HUDEP-2 (cell line): ENCODE results near the gene KCNJ10.
"Not testable (repeated sequence)": the region's sequence is repeated elsewhere in the genome, so short reads cannot be mapped to it uniquely, and the experiment has no call there.

Experiments used
- DNase-seq, 76 experiments: peaks; one replicate each; lab custom pipeline; 2025; ENCODE audit not compliant: unreplicated experiment in 76 of 76; lab: John Stamatoyannopoulos, UW

KCNJ10 gene

DNA sequence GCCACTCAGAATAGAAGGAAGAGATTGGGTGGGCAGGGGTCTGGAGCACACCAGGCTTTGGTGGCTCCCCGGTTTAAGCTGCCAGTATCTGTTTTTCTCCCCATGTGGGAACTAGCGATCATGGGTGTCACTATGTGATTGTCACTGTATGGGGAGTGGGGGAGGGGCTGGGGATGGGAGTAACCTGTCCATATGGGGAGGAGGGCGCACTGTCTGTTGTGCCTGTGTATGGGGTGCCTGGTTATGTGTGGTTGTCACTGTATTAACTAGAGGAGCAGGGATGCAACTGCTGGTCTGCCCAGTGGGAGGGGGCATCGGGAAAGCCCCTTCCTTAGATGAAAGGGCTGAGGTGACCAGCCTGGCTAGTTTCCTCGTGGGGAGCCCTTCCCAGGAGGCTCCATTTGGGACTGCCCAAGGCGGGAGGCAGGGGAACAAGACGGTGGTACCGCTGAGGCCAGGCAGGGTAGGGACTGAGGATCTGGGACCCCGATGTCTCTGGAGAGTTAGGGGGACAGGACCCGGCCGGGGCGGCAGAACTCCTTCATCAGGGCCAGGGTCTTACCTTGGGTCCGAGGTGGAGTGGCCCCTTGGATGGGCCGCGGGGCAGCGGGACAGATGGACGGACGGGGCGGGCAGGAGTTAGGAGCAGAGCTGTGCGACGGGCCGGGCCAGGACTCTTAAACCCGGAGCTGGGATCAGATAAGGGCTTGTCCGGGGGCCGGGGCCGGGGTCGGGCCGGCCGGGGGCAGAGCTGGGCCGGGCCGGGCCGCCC is at the start of gene KCNJ10:
TSS of gene KCNJ10 (minus strand) at position 701 of the 772 bp plus-strand sequence. CDS start 27,628 bp downstream, outside the sequence.
- DNase-seq = no peak

DNA sequence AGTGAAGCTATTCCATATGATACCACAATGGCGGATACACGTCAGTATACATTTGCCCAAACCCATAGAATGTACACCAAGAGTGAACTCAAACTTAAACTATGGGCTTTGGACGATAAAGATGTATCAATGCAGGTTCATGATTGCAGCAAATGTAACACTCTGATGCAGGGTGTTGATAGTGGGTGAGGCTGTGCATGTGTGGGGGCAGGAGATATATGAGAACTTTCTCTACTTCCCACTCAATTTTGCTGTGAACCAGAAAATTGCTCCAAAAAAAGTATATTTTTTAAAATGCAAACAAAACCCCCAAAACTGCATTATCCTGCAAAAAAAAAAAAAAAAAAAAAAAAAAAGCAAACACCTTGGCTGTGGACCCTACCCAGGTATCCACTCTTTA is 49.0 kb upstream of the KCNJ10 start:
- no peak for DNase-seq

DNA sequence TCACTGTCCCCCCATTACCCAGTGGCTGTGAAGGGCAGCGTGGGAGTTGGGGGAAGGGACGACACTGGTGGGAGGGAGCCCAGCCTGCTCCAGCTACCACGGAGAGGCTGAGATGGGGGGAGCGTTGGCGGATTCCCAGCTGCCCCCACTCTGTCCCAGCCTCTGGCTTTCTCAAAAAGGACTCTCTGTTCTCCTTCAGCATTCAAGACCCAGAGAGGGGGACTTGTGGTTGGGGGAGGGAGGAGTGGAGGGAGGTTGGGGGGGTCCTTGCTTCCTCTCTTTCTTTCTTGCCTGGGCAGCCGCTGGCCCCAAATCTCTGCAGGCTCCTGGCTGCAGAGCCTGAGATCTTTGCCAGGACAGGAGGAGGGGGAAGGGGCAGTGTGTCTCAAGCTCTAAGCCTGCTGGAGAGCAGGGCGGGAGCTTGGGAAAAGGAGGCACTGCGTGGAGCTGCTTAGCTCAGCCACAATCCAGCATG is 47.8 kb upstream of the KCNJ10 start:
- no peak for DNase-seq

DNA sequence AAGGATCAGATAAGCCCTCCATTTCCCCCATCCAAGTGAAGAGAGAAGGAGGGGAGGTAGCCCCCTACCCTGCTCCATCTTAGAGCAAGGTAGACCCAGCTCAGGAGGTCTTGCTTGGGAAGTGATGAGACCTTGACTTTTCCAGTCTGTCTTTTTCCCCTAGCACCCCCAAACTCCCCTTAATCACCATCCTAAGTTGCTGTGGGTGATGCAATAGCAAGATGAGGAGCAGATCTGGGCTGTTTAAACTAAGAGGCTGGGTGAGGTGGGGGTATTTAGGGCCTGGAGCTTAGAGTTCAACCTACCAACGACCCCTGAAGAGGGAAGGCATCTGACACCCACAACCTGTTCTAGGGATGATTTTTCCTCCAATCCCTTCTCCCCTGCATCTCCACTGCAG is 47.3 kb upstream of the KCNJ10 start:
- DNase-seq = no peak

DNA sequence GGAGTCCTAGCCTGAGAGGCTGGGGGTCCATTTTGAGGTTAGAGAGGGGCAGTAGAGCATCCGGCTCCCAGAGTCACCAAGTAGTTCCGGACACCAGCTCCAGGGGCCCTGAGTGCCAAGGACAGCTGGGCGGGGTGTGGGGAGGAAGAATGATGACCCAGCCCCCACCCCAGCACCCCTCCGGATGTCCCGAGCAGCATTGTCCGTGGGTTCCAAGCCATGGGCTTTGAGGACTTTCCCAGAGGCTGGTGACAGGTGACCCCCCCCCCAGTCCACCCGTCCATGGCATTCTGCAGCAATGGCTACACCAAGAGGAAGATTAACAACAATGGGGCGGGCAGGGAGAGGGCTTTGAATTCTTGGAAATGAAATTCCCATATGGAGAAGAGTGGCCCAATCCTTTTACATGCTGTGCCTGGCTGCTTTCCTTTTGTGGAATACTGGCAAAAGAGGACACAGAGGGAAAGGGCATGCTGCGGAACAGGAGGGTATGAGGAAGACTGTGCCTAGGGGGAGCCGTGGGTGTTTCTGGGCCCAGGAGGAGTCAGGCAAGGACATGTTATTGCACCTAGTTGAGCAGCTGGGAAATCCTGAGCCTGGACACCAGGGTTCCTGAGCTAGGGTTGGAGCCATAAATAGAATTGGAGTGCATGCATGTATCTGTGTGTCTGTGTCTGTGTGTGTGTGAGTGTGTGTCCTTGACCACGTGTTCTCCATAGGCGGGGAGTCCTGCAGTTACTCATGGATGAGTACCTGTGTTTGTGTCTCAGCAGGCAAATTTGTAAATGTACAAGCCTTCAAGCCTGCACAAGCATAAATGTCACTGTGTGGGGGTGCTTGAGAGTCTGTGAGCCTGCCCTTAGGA is 46.6 kb upstream of the KCNJ10 start:
- no peak for DNase-seq

DNA sequence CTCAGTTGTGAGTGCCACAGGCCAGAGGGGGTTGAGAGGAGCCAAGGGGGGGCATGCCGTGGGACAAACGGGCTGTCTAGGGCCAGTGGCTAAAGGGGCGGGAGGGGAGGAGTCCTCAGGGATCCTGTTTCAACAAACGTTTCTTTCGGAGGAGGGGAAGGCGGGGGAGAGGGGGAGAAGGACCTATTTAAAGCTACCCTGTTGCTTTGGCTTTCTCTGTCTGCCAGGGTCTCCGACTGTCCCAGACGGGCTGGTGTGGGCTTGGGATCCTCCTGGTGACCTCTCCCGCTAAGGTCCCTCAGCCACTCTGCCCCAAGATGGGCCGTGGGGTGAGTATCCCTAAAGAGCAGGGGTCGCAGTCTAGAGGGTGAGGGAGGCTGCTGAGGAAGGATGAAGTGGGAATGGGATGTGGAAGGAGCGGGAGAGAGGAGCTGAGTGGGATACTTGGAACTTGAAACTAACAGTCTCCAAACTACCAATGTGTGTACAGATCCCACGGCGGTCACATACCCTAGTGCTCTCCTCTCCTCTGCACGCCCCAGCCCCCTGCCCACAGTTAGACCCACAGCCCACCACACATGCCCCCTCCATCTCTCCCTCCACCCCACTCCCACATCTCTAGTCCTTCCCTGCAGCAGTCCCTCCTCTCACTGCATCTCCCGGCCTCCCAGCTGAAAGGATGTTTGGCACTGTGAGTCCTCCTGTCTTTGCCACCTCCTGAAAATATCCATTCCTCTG is 45.8 kb upstream of the KCNJ10 start, which contains the start of gene ATP1A2:
TSS of gene ATP1A2 (plus strand) at position 215 of the 738 bp plus-strand sequence. CDS start at position 318, 103 bp downstream.
- DNase-seq = no peak

DNA sequence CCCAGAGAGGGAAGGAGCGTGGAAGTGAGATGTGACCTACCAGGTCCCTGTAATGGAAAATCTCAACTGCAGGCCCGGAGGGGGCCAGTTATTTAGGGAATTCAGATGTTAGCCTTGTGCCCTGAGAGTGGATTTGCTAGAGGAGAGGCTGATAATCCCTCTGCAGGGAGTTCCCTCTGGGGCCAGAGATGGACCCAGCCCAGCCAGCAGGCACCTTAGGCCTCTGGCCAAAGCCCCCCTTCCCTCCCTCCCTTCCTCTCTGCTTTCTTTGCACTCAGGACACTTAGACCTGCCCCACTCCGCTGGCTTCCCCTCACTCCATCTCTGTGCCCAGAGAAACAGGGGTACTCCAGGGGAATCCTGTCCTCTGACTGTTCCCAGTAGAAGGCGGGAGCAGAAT is 44.1 kb upstream of the KCNJ10 start:
- no peak for DNase-seq

DNA sequence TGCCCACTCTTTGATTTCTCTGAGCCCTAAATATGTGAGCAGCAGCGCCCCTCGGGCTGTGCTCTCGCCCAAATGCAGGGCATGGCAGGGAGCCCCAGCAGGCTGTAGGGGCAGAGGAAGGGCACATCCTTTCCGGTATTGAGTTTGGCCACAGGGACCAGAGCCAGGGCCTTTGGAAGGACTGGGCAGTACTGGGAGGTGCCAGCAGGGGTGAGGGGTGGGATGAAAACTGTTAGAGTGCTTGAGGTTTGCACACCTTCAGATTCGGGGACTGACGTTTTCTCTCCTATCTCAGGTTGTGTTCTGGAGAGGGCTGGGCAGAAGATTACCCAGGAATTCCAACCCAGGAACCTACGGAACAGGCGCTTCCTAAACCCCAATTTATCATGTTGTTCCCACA is 43.4 kb upstream of the KCNJ10 start:
- DNase-seq = no peak

DNA sequence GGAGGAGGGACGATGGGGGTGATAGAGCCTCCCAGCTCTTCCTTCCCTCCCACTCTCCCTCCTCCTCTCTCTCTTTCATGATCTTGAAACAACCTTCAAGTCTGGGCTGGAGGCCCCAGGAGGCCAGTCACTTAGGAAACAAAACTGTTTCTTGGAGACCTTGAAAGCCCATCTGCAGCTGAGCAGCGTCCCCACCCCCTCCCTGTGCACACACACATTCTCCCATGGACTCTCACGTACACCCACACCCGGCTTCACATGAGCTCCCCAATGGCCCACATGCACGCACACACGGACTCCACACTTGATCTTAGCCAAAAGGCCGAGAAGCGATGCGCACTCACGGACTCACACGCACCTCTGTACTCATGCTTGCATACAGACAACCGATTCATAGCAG is 42.4 kb upstream of the KCNJ10 start:
- no peak for DNase-seq

DNA sequence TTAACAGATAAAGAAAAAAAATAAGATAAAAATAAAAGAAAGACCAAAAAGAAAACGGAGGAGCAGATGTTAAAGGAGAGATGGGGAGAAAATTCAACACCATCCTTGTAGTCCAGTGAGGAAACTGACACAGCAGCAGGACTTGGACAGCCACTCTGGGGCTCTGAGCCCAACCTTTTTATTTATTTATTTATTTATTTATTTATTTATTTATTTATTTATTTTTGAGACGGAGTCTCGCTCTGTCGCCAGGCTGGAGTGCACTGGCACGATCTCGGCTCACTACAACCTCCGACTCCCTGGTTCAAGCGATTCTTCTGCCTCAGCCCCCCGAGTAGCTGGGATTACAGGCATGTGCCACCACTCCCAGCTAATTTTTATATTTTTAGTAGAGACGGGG is 41.5 kb upstream of the KCNJ10 start:
- not testable (repeated sequence) for DNase-seq

DNA sequence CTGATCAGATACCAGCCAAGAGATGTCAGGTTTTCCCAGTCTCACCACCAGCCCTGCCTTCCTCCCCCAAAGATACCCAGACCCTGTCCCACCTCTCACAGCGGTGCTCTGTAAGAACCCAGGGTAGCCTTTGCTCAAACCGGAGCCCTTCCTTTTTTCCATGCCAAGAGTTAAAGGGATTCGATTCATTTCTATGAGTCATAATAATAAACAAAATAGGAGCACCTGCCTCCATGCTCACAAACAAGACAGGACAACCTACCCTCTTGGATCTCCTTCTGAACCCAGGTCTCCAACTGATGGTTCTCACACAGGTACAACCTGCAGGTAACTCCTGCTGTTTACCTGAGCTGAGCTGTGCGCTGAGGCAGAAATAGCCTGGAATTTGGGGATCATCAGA is 39.7 kb upstream of the KCNJ10 start:
- no peak for DNase-seq

DNA sequence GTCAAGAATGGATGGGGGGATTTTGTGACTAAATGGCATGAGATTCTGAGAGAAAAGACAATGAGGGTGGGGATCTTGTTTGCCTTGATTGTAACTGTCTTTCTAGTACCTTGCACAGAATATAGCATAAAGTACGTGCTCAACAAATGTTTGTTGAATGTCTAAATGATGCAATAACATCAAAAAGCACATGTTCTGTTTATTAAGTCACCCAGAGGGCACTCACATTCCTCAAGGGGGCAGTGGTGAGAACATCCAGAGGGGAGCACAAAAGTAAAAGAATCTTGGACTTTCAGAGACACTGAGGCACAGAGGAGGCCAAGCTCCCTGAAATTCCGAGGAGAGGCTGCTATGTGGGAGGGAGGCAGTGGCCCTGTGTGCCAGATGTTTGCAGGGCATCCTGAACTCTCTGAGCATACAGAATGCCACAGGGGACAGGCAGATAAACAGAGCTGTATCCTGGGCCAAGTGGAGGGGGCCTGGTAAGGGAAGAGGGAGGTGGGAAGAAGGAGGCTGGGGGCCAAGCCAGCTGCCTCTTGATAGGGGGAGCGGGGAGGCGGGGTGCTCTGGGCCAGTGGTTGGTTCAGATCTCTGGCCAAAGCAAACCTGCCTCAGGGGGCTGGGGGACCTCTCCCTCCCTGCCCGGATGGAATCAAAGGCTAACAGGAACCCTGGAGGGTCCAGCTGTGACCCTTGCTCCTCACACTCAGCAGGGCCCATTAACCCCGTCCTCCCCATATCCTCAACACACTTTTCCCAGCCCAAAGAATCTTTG is 39.1 kb upstream of the KCNJ10 start:
- DNase-seq = peak in 35 of 76 experiments; percentile 3 to 54 (median 18)

DNA sequence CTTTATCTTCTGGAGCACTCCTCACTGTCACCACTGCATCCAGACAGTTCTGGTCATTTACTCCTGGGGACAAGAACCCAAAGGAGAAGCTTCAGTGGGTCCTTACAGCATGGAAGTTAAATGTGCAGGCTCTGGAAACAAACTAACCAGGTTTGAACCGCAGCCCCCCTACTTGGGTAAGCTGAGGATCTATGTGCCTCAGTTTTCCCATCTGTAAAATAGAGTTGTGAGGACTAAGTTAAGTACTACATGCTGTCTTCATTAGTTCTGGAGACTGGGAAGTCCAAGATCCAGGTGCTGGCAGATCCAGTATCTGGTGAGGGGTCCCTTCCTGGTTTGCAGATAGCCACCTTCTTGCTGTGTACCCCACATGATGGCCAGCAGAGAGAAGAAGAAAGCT is 37.6 kb upstream of the KCNJ10 start:
- no peak for DNase-seq

DNA sequence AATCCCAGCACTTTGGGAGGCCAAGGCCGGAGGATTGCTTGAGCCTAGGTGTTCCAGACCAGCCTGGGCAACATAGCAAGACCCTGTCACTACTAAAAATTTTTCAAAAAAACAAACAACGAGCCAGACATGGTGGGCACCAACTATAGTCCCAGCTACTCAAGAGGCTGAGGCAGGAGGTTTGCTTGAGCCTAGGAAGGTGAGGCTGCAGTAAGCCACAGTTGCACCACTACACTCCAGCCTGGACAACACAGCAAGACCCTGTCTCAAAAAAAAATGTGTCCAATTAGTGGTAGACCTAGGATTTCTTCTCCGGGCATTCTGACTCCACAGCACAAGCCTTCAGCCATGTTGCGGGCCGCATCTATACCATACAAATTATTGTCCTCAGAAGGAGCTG is 35.2 kb upstream of the KCNJ10 start:
- no peak for DNase-seq

DNA sequence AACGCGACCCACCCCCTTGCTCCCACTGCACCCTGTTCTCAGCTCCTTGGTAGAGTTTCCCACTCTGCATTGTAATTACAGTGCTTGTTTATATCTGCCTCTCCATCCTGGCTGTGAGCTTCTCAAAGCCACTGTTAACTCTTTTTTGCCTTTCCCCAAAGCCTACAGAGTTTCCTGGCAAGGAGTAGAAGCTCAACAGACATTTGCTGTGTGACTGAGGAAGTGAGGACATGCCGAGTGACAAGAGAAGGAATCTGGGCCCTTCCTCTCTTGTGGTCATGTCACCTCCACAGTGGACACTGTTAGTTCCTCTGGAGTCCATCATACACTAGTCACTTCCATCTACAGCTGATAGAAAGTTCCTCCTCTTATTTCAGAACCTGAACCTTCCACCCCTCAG is 34.5 kb upstream of the KCNJ10 start:
- no peak for DNase-seq

DNA sequence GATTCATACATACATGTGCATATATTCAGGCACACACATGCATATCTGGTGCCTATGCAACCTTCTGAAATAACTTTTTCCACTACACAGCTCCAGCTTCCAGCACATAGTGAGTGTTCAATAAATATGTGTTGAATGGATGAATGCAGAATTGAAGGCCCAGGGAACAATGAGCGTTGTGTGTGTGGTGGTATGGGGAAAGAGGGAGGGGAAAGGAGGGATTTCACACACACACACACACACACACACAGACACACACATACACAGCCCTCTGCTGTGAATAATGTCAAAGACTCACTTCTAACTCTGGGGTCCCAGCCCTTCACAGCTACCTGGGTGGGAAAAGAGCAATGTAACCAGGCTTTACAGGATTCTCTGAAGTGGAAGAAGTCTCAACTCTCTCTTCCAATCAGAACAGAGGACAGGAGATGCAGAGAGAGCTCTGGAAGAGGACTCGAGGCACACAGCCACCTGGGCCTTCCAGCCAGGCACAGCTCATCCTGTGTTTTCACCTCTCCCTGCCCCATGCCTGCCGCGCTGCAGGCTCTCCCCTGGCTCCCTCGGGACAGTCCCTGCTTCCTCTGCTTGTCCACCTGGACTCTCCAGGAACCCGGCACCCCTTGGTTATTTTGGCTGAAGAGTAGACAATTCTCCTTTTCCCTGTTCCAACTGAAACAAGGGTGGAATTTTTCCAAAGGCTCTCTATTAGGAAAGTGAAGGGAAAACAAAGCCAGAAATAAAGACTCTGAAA is 33.9 kb upstream of the KCNJ10 start:
- no peak for DNase-seq

DNA sequence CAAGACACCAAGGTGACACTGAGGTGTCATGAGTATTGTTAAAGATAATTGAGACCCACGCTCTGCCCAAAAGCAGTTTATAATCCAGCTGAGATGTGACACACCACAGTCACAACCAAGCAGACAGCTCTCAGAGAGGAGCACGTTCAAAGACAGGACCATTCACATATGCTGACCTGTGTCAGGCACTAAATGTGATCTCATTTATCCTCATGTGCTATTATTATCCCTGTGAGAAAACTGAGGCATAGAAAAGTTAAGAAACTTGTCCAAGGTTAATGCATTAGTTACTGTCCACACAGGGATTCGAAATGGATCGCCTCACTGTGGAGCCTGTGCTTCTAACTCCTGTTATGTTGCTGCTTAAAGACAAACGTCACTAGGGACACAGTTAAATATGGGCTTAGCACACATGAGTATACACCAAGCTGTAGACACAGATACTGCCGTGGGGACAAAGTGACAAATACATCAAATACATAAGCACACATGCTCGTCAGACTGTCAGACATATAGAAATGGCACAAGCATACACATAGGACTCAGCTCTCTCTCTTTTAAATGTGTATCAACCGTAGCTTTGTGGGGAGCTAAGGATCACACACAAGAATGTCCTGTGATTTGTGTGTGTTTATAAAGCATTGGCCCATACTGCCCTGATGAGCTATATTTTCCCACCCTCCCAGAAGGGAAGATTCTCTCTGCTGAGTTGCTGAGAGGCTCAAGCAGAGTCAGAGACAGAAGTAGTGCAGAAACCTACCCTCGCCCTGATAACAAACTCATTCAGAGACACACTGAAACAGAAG is 32.0 kb upstream of the KCNJ10 start:
- peak in 1 of 76 experiments; percentile 3 for DNase-seq

DNA sequence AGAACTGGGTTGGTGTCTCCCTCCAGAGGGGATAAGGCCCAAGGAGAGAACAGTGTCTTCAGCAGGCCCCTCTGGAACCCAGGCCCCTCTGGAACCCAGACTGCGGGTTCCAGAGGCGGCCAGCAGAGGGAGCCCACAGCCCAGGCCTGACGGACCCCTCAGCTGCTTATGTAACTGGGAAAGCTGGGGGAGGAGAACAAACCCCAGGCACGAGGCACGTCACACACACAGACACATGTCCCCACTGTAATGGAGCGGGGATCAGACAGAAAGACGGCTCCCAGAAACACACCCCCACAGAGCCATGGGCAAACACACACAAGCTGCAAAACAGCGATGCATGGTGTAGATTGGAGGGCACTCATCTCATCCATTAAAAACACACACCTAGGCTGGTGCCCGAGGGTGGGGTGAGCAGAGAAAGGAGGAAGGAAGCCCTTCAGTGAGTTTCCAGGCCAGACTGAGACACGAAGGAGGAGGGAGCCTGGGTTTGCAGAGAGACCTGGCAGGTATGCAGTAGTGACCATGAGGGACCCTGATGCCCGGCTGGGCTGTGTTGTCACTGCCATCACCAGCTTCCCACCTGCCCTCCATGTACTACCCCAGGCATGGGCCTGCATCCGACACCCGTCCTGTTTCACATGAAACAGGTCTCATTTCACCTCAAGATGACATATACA is 31.2 kb upstream of the KCNJ10 start:
- DNase-seq = peak in 63 of 76 experiments; percentile 9 to 76 (median 40)
